Natural killer cell (primary cell): ENCODE results near the gene PFKFB1. TPM values are rescaled to one million over a fixed set of nuclear protein-coding genes. Genes with fewer than 3 reads are reported as not detected.

Source experiments
- ATAC-seq, 3 donors: fragments of 150-1000 bp in 2 of 3; fragments of 200-7000 bp in 1 of 3; cut with Tn5 transposase; 1 replicate in 1 of 3; 2 replicates in 2 of 3; pipeline ENCODE4 v1.10.0; 2021; ENCODE audit warnings: mild to moderate bottlenecking in 2 of 3, moderate library complexity in 2 of 3
- DNase-seq, 2 donors: peaks; one replicate each; pipeline versions ENCODE4 v3.0.0 to v3.0.0-alpha.2; 2013 to 2021; ENCODE audit warnings: mixed read lengths in 1 of 2
- H3K27ac ChIP-seq: one replicate; pipeline ENCODE4 v1.5.1; 2013; ENCODE audit warnings: mild to moderate bottlenecking, low read length
- H3K27me3 ChIP-seq: one replicate; pipeline ENCODE4 v1.6.1; 2013; ENCODE audit warnings: low read length; ENCODE audit not compliant: control insufficient read depth, insufficient read depth
- H3K36me3 ChIP-seq: one replicate; pipeline ENCODE4 v1.6.1; 2013; ENCODE audit warnings: low read length; ENCODE audit not compliant: control insufficient read depth, insufficient read depth
- H3K4me1 ChIP-seq: one replicate; pipeline ENCODE4 v1.6.1; 2013; ENCODE audit warnings: low read length; ENCODE audit not compliant: control insufficient read depth, insufficient read depth
- H3K4me3 ChIP-seq: one replicate; pipeline ENCODE4 v1.5.1; 2013; ENCODE audit warnings: low read length
- H3K9me3 ChIP-seq: one replicate; pipeline ENCODE4 v1.6.1; 2013; ENCODE audit warnings: low read length; ENCODE audit not compliant: control insufficient read depth, insufficient read depth
- H3K27ac Mint-ChIP-seq, 2 donors: one replicate each; pipeline ENCODE4 v1.8.0; 2022; ENCODE audit warnings: mild to moderate bottlenecking in 2 of 2, mixed read lengths in 2 of 2, moderate library complexity in 1 of 2
- H3K27me3 Mint-ChIP-seq, 2 donors: one replicate each; pipeline ENCODE4 v1.8.0; 2022; ENCODE audit warnings: low read depth in 2 of 2, mixed read lengths in 2 of 2
- H3K36me3 Mint-ChIP-seq: one replicate; pipeline ENCODE4 v1.8.0; 2022; ENCODE audit warnings: mixed read lengths
- H3K4me1 Mint-ChIP-seq, 2 donors: one replicate each; pipeline ENCODE4 v1.8.0; 2022; ENCODE audit warnings: mixed read lengths in 2 of 2
- H3K4me3 Mint-ChIP-seq: one replicate; pipeline ENCODE4 v1.8.0; 2022; ENCODE audit warnings: mild to moderate bottlenecking, moderate library complexity, mixed read lengths
- H3K9me3 Mint-ChIP-seq, 2 donors: one replicate each; pipeline ENCODE4 v1.8.0; 2022; ENCODE audit warnings: mixed read lengths in 2 of 2
- CTCF ChIP-seq: fragments of 200-600 bp; IDR thresholded peaks from one replicate; pipeline ENCODE4 v1.8.0; 2022; ENCODE audit warnings: antibody characterized with exemption
- WGBS: methylation state at CpG from one replicate; pipeline ENCODE4 v1.1.7; 2013; ENCODE audit warnings: missing lambda C conversion rate; ENCODE audit not compliant: insufficient coverage; 5-methylcytosine and 5-hydroxymethylcytosine counted together
- intact Hi-C: fragments of 100-400 bp; cut with micrococcal nuclease; formaldehyde crosslinking; loops from one replicate; pipeline ENCODE4 v1.14.2; 2022
- total RNA-seq, 4 donors: library from RNA; stranded (reverse); fragments of 120-200 nt in 1 of 4; gene quantifications; one replicate each; pipeline versions ENCODE4 v1.2.3 to v1.2.4, GENCODE V29; 2013 to 2022

PFKFB1 gene
- total RNA-seq, 3 donors from 2014 or later (not counting 1 experiment from before 2014, with no cell fraction given) = 0.39 to 0.75 (median 0.73) TPM

GRCh38 chrX:54937416-54937815 lies 56.6 kb downstream of the PFKFB1 start:
- Histone ChIP-seq H3K9me3 (no peaks in the 10 kb centered on the region), H3K4me1 (no peaks in the 10 kb centered on the region), H3K27ac (no peak overlapping the region), H3K36me3 (no peaks in the 10 kb centered on the region), H3K4me3 (no peak overlapping the region), H3K27me3 (no peaks in the 10 kb centered on the region)
- Mint-ChIP-seq H3K27me3 (peaks cover 0 to 5% of the 10 kb centered on the region in 2 donors), H3K36me3 (no peaks in the 10 kb centered on the region), H3K9me3 (no peaks in the 10 kb centered on the region), H3K4me1 (no peaks in the 10 kb centered on the region), H3K27ac (no peak overlapping the region), H3K4me3 (no peak overlapping the region)
- TF ChIP-seq CTCF = no peak
- intact Hi-C loops = no loop called here
- DNase-seq = no peak
- 98% methylated on average over 4 of the region's 4 CpGs for WGBS
- no peak for ATAC-seq

- no peak for TF ChIP-seq CTCF
- H3K27me3 ChIP-seq = no peaks in the 10 kb centered on the region
- no peak overlapping the region for H3K4me3 ChIP-seq
- no peaks in the 10 kb centered on the region for H3K36me3 Mint-ChIP-seq
- intact Hi-C loops = no loop called here
- 91% methylated on average over 4 of the region's 4 CpGs for WGBS
- no peaks in the 10 kb centered on the region for H3K4me1 ChIP-seq
- no peaks in the 10 kb centered on the region for H3K36me3 ChIP-seq
- H3K27ac ChIP-seq = no peak overlapping the region
- H3K27me3 Mint-ChIP-seq = peaks cover 0 to 5% of the 10 kb centered on the region in 2 donors
- H3K9me3 ChIP-seq = no peaks in the 10 kb centered on the region
- DNase-seq (no peak), ATAC-seq (no peak)
- no peak overlapping the region for H3K4me3 Mint-ChIP-seq
- H3K27ac Mint-ChIP-seq = no peak overlapping the region
- H3K9me3 Mint-ChIP-seq = no peaks in the 10 kb centered on the region
- no peaks in the 10 kb centered on the region for H3K4me1 Mint-ChIP-seq
Observed at GRCh38 chrX:54935306-54935705, 58.7 kb downstream of the PFKFB1 start.

GRCh38 chrX:54934890-54935289 lies 59.1 kb downstream of the PFKFB1 start:
- no peaks in the 10 kb centered on the region for H3K9me3 ChIP-seq
- no peaks in the 10 kb centered on the region for H3K9me3 Mint-ChIP-seq
- H3K36me3 ChIP-seq = no peaks in the 10 kb centered on the region
- ATAC-seq (no peak), DNase-seq (no peak)
- no peak for TF ChIP-seq CTCF
- H3K27ac Mint-ChIP-seq = no peak overlapping the region
- no peak overlapping the region for H3K27ac ChIP-seq
- no peaks in the 10 kb centered on the region for H3K4me1 Mint-ChIP-seq
- intact Hi-C loops = no loop called here
- H3K4me3 Mint-ChIP-seq = no peak overlapping the region
- H3K4me3 ChIP-seq = no peak overlapping the region
- H3K27me3 ChIP-seq = no peaks in the 10 kb centered on the region
- no peaks in the 10 kb centered on the region for H3K4me1 ChIP-seq
- WGBS = 100% methylated on average over 1 of the region's 3 CpGs
- H3K36me3 Mint-ChIP-seq = no peaks in the 10 kb centered on the region
- H3K27me3 Mint-ChIP-seq = peaks cover 0 to 5% of the 10 kb centered on the region in 2 donors

- peaks cover 0 to 3% of the 10 kb centered on the region in 2 donors for H3K27me3 Mint-ChIP-seq
- no peak for ATAC-seq
- intact Hi-C loops = no loop called here
- H3K27ac ChIP-seq = no peak overlapping the region
- H3K9me3 ChIP-seq = no peaks in the 10 kb centered on the region
- no peak for DNase-seq
- H3K9me3 Mint-ChIP-seq = no peaks in the 10 kb centered on the region
- no peak overlapping the region for H3K4me3 Mint-ChIP-seq
- 84% methylated on average over 6 of the region's 6 CpGs for WGBS
- H3K4me1 ChIP-seq = no peaks in the 10 kb centered on the region
- no peaks in the 10 kb centered on the region for H3K36me3 Mint-ChIP-seq
- H3K27ac Mint-ChIP-seq = no peak overlapping the region
- TF ChIP-seq CTCF = no peak
- H3K4me1 Mint-ChIP-seq = no peaks in the 10 kb centered on the region
- H3K36me3 ChIP-seq = no peaks in the 10 kb centered on the region
- H3K27me3 ChIP-seq = no peaks in the 10 kb centered on the region
- H3K4me3 ChIP-seq = no peak overlapping the region
Observed at GRCh38 chrX:54934058-54934457, 59.9 kb downstream of the PFKFB1 start.
